NCI-H2171 (cell line): ENCODE data around the gene HLA-DQB1.
"Not testable (repeated sequence)": the region's sequence is repeated elsewhere in the genome, so short reads cannot be mapped to it uniquely, and the experiment has no call there.

Experiments used
- DNase-seq: peaks from one replicate; lab custom pipeline; 2025; lab: John Stamatoyannopoulos, UW

The HLA-DQB1 gene

GRCh38 chr6:32662099-32662498 lies 4.4 kb downstream of the HLA-DQB1 start:
- DNase-seq, result no peak

- no peak for DNase-seq
Measured at GRCh38 chr6:32659856-32660595, 6.4 kb downstream of the HLA-DQB1 start.

- DNase-seq, result no peak
Measured at GRCh38 chr6:32658268-32658897, 8.1 kb downstream of the HLA-DQB1 start.

GRCh38 chr6:32657819-32658218 lies 8.6 kb downstream of the HLA-DQB1 start:
- not testable (repeated sequence) for DNase-seq

GRCh38 chr6:32657329-32657728 lies 9.1 kb downstream of the HLA-DQB1 start:
- DNase-seq, result not testable (repeated sequence)

- DNase-seq, result no peak
Measured at GRCh38 chr6:32655203-32655710, 11.2 kb downstream of the HLA-DQB1 start.

- no peak for DNase-seq
Measured at GRCh38 chr6:32645047-32645703, 21.3 kb downstream of the HLA-DQB1 start.

GRCh38 chr6:32643904-32644303 lies 22.6 kb downstream of the HLA-DQB1 start:
- no peak for DNase-seq

- DNase-seq, result no peak
Measured at GRCh38 chr6:32642720-32643106, 23.7 kb downstream of the HLA-DQB1 start.

- not testable (repeated sequence) for DNase-seq
Measured at GRCh38 chr6:32641785-32642719, 24.4 kb downstream of the HLA-DQB1 start.

- DNase-seq, result no peak
Measured at GRCh38 chr6:32641122-32641521, 25.3 kb downstream of the HLA-DQB1 start.

GRCh38 chr6:32639440-32640394 lies 26.7 kb downstream of the HLA-DQB1 start:
- DNase-seq, result no peak

- no peak for DNase-seq
Measured at GRCh38 chr6:32638532-32639219, 27.8 kb downstream of the HLA-DQB1 start.

GRCh38 chr6:32637883-32638282 lies 28.6 kb downstream of the HLA-DQB1 start:
- no peak for DNase-seq

GRCh38 chr6:32637219-32637880 lies 29.1 kb downstream of the HLA-DQB1 start, which contains the start of gene HLA-DQA1:
Gene HLA-DQA1 (plus strand): TSS chr6:32637406. CDS start chr6:32637459, 53 bp downstream.
- DNase-seq, result no peak

GRCh38 chr6:32635526-32636123 lies 30.8 kb downstream of the HLA-DQB1 start:
- no peak for DNase-seq

GRCh38 chr6:32629793-32630192 lies 36.7 kb downstream of the HLA-DQB1 start:
- not testable (repeated sequence) for DNase-seq

GRCh38 chr6:32627831-32628230 lies 38.6 kb downstream of the HLA-DQB1 start:
- no peak for DNase-seq

GRCh38 chr6:32627249-32627648 lies 39.2 kb downstream of the HLA-DQB1 start:
- no peak for DNase-seq
